T follicular helper cell (primary cell): ENCODE data around the gene WDR77.

Source experiments
- DNase-seq: peaks from one replicate; pipeline ENCODE4 v3.0.0-alpha.2; 2020; ENCODE audit warnings: low read depth
- total RNA-seq, 2 experiments: gene quantifications; one replicate each; lab custom pipeline; 2026; lab: John Stamatoyannopoulos, UW

The WDR77 gene
- 32.9 to 67.8 reads per million in 2 experiments for total RNA-seq

DNA sequence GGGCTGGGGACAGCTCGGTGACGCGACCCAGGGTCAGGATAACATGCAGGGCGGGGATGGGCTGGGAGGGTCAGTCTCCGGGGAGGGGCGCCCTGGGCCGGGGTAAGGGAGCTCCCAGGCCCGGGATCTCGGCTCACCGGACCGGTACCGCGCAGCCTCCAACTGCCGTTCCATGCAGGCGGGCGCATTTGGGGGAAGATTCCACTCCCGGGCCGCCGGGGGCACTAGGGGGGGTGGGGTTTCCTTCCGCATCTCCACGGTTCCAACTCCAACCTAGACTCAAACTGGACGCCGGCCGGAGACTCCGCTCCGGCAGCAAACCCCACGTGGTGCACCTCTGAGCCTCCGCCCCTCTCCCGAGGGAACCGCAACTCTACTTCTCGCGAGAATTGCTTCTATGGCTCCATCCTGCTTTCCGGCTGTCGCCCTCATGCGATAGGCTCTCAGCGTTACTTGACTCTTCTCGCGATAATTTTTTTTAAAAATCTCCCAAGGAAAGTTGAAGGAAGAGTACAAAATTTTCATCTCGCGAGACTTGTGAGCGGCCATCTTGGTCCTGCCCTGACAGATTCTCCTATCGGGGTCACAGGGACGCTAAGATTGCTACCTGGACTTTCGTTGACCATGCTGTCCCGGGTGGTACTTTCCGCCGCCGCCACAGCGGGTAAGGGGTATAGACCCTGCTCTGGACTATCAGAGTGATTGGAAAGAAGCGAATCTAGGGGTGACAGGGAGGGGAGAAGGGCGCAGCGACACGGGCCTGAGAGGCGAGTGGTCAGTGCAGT, at the start of gene WDR77, which contains the start of gene ATP5PB:
Gene WDR77, minus strand, starts transcription at position 339 of the 785 bp plus-strand sequence. Its CDS starts 87 bp downstream, at position 252.
Gene ATP5PB, plus strand, starts transcription at position 547 of the 785 bp plus-strand sequence. Its CDS starts 78 bp downstream, at position 625.
- peak; percentile 84 for DNase-seq

DNA sequence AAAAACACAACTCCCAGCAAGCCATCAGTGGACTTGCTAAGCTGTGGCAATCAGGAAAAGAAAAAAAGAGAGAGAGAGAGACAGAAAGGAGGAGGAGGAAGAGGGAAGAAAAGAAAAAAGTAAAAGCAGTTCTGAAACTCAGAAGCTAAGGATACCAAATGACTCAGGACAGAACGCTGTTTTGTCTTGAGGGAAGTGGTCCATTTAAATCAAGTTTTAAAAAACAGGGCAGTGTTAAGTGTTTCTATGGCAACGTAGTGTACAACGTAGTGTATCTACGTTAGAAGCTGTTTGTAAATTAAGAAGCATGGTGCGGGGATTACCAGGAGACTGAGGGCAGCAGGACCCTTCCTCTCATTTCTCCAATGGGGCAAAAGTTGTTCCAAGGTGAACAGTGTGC, 48.5 kb upstream of the WDR77 start:
- no peak for DNase-seq

DNA sequence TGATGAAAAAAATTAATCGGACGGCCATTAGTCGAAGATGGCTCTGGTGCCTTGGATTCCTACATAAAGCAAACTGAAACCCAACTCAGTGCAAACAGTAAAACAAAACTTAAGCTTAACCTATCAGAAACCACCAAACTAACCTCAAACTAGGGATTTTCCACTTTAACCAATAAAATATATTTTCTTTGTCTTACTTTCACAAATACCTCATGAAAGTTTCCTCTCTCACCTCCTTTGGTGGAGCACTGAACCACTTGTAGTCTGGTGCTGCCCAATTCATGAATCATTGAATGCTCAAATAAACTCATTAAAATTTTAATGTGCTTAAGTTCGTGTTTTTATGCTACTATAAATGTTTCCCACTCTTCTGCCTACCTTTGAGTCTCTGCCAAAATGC, 47.3 kb upstream of the WDR77 start:
- DNase-seq, result no peak

DNA sequence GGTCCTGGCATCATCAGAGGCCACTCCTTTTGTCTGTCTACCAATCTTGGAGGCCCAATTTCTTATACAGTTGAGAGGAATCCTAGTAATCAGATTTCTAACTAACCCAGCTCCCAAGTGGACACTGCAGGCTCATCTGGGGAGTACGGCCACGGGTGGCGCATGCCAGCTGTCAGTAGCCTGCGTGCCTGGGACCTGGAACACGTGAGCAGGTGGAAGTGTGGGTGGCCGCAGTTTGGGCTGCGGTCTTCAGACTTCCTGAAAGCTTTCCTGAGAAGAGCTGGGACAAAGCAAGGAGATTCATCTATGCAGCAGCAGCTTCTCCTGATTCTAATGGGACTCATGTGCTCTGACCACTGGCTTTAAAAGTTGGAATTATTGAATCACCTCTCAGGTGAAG, 42.0 kb upstream of the WDR77 start:
- DNase-seq, result no peak

DNA sequence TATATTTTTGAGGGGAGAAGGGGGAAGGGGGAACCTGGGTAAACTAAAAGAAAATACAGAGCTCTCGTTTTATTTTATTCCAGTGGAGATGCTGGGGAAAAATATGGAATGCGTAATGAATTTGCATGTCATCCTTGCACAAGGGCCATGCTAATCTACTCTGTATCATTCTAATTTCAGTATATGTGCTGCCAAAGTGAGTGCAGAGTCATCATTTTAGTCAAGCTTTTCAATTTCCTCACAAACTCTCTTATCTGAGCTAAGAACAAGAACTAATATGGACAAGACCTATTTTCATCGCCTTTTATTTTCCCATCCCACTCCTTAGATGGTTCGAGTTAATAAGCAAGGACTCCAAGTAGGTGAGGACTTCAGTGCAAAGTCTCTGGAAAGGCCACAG, 41.2 kb upstream of the WDR77 start:
- DNase-seq, result no peak

DNA sequence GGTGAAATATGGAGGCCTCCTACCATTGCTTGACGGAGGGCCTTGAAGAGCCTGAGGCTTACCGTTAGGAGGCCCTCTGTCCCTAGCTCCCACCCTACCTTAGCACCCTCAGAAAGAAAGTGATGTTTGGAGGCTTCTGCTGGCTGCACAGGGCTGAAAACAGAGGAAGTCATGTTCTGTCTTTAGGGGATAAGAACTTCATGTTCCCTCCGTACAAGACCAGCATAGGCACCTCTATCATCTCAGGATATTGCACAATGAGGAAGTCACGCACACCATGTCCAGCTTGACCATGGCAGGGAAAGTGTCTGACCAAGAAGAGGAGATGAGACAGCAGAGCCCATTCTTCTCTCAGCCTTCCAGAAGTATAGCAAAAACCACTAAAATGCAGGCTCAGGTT, 40.5 kb upstream of the WDR77 start:
- no peak for DNase-seq

DNA sequence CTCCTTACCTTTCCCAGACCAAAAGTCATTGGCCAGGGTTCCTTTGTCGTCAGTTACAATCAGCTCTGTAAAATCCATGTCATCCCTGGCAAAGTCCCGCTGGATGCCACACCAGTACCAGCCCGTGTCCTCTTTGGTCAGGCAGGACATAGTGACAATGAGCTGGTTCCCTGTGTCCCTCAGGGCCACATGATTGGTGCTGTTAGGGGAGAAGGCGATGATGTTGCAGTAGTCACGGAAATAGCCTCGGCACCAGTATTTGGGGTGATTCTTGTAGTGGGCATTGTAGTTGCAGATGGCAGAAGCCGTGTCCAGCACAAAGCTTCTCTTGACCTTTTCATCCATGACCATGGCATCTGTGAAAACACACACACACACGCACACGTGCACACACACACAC, 39.6 kb upstream of the WDR77 start:
- DNase-seq, result no peak

DNA sequence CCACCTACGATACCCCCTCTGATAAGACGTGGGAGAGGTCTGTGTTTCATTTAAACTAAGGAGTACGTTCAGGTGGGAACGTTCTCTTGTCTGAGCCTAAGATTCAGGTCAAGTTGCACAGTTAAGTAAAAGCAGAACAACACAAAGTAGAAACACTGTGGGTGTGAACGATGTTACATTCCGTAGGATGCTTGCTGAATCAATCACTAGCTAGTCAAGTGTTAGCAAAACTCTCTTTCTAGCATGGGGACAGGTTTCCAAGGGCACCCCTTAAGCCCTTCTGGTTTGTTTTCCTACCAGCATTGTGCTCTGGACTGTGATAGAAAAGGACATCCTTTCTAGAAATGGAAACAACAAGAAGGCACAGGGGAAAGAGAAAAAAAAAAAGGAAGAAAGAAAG, 38.1 kb upstream of the WDR77 start:
- DNase-seq, result no peak

DNA sequence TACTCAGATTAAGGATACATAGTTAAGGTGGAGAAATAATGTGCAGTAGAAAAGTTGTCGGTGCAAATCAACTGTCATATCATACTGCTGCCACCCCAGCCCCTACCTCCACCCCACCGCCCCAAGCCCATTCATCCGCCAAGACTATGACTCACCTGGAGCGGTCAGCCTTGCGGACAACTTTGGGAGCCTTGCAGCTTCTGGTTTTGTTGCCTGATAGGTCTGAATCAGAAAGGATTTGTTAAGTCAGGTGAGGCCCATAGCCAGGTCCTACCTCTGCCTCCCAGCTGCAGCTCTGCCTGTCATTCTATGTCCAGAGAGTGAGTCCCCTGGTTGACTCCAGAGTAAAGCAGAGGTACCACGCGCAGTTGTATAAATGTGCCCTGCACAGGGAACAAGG, 37.4 kb upstream of the WDR77 start:
- no peak for DNase-seq

DNA sequence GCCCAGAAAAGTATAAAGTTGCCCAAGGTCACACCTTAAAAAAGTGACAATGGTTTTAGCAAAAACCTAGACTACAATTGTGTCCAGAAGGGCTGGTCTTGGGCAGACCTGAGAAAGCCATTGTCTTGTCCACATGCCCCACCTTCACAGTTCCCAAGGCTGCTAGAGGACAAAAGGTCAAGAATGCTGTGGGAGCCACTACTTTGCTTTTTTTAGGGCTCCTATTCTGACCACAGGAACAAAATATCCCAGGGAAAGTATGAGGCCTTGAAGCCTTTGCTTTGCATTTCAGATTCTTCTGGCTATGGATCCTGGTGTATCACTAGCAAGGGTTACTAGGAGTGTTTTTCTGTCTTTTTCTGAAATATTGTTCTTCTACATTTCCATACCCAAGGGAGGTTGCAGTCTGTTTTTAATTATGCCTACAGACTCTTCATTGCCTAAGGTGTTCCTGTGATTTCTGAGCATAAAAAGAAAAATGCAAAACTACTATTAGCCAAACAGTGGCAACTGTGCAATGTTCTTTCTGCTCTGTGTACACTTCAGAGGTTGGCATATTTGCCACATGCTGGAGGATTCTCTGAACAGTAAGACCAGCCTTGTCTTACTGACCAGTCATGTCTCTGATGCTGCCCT, 35.5 kb upstream of the WDR77 start:
- no peak for DNase-seq

DNA sequence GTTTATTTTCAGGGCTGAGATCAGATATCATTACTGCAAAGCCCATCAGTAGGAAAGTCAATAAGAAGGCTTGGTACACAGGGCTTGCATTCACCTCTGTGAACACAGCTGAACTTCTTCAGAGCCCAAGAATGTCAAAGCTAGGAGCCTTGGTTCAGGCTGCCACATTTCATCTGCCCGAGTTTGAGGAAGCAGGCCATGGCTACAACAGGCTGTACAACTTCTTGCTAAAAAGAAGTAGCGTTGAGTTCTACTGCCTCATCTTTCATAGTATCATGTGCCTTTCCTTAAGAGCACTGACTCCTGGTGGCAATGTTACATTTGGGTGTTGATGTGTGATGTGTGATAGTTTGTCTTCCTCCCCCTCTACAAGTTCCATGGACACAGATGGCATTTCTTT, 34.8 kb upstream of the WDR77 start:
- no peak for DNase-seq

DNA sequence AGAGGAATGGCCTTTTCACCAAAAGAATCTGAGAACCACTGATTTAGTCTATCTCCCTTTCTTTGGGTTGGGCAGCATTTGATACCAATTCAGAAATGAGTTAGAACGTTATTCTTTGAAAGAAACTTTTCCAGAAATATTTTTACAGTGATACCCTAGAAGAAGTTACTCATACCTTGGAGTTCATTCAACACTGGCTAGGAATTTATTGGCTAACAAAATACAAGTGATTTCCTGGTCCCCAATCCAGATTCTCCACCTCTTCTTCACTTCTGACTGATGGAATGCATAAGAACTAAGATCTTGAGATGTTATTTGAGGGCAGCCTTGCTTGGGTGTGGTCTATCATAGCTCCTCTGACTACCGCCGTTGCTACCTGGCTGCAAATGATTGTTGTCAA, 34.1 kb upstream of the WDR77 start:
- DNase-seq, result no peak

DNA sequence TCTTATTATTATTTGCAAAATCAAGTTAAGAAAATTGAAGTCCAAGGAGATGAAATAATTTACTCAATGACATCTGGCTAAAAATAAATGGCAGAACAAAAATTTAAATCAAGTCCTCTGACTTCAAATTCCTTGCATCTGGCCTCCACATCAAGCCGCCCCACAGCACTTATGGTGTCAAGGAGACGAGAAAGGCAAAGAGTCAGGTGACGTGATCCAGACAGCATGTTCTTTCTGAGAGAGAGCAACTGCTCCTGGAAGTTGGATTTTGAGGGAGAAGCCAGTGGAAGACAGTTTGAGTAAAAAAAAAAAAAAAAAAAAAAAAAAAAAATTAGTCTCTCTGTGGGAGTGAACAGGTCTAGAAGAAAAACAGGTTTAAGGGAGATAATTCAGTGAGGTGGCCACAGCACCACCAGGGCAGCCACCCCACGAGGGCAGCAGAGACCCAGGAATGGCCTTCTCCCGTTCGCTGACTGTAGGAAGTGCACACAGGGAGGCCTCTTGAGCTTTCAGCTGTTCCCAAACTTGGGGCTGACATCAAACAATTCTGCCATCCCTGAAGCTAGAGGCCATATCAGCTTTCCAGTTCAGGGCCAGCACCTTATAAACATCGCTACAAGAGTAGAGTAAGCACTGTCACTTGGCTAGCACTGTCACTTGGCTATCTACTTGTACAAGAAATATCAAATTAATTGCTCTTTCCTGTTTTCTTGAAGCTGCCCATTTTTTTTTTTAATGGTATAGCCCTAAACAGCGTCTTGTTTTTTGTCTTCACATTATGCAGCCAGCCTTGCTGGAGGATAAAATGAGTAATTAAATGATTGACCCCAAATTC, 32.5 kb upstream of the WDR77 start:
- peak; percentile 12 for DNase-seq

DNA sequence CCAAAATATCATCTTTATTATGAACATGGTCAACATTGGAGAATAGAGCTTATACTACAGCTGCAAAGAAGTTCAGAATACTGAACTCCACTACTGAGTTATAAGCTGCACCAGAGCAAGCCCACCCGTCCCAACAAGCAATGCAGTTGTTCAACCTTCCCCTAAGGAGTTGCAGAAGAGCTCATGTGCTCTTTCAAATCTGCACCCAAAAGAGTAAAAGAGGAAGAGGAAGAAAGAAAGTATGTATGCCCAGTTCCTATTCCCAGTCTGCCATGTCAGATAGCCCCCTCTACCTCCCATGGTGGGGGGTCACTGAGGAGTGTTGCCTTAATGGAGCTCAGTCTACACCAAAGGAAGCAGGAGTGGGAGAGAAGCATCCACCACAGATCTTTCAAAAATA, 31.6 kb upstream of the WDR77 start:
- DNase-seq, result no peak

DNA sequence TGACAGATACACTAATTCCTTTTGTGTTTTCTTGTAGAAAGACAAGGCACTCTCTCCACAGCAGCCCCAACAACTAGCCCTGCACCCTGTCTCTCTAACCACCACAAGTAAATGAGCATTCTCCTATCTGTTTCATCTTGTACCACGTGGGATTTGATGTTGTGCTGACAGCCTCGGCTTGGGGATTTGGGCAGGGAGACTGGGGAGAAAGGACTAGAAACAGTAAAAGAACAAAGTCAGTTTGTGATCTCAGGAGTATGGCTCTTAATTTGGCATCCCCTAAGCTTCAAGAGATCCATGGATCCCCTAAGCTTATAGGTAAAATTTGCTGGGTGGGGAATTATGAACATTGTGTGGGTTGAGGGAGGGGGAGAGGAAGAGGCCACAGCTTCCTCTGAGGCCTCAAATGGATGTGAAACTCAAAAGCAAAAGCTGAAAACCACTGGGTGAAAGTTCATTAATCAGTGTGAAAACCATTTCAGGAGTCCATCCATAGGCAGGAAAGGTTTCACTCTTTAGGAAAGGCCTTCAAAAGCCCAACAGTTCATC, 27.8 kb upstream of the WDR77 start:
- DNase-seq, result peak; percentile 19

DNA sequence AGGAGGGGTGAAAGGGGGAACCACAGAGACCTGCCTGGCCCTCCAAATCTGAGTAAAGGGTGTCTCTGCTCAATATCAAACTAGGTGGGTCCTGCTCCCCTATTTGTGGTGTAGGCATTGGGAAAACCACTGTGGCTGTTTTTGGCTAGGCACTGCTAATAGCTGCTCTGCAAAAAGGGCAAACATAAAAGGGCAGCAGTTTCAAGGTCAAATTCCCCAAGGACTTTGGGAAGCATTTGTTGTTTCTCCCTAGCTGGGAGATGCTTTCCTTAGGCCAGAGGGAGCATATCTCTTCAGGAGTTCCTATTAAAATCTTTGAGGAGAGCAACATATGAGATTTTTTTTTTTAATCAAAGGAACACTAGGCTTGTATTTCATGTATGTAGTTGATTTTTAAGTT, 27.2 kb upstream of the WDR77 start:
- no peak for DNase-seq

DNA sequence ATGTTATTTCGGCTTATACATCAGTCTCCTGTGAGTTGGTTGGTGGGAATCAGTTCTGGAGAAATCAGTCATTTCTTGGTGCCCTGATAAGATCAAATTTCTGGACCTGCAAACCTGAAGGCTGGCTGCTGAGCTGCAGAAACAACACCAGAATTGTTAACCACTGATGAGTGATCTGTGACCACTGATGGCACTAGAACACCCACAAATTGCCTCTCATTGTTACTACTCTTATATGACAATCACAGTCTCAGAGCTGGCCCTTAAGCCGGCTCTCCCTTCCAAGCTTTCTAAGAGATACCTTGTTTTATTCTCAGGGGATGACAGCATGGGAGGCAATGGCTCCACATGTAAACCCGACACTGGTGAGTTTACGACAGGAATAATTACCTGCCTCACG, 26.6 kb upstream of the WDR77 start:
- no peak for DNase-seq

DNA sequence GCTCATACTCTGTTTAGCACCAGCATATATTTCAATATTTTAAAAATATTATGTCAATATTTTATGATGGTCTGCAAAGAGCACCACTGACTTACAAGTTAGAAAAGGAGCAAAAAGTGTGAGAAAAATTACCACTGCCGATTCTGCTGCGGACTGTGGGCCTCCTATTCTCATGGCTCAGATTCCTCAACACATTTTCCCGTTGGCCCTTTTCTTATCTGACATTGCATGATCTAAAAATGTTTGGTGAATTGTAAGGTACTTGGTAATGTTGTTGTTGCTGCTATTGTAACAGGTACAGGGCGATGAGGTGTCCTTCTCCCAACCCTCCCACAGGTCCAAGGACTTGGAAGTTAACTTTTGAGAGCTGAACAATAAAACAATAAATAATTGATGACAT, 25.5 kb upstream of the WDR77 start:
- no peak for DNase-seq

DNA sequence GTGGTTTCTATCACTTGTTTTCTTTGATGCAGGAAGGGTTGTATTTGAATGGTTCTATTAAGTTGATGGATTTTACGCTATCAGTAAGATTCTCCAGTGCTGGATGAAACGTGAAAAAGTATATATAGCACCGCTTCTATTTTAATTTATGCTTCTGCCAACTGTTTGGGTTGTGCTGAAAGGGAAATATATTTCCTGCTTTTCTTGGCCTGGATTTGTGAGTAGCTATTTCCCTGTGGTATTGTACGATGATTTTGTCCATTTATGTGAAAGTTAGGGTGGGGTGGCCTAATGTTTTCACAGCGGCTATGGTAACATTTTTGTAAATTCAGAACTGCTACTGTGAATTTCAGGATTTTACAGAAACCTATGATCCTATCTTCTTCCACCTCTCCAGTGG, 25.1 kb upstream of the WDR77 start:
- no peak for DNase-seq

DNA sequence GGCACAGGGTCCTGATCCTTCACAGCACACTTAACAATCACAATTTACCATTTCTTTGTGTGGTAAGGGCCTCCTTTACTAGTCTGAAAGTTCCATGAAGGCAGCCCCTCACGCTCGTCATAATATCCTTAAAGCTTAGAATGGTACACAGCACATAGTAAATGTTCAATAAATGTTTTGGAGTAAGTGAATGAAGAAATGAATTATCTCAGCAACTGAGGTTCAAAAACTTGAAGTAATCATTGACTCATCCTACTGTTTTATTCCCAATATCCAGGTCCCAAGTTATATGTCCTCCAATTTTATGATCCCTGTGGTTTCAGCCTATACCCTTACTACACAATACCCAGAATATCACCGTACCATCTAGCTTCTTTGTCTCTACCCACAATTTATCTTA, 22.5 kb upstream of the WDR77 start:
- no peak for DNase-seq

DNA sequence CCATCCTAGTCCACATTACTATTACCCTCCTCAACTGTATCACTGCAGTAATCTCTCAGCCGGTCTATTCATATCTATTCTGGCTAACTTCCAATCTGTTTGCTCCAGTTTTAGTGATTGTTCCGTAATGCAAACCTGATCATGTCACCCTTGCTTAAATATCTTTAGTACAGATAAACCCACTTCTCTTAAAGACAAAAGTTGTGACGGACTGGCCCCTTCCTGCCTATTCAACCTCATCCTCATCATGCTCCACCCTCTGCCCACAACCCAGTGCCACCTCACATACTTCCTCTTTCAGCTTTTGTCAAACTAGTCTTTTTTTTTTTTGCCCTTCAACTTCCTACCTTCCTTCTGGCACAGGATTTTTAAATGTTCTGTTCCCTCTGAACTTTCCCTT, 22.0 kb upstream of the WDR77 start:
- DNase-seq, result peak; percentile 65

DNA sequence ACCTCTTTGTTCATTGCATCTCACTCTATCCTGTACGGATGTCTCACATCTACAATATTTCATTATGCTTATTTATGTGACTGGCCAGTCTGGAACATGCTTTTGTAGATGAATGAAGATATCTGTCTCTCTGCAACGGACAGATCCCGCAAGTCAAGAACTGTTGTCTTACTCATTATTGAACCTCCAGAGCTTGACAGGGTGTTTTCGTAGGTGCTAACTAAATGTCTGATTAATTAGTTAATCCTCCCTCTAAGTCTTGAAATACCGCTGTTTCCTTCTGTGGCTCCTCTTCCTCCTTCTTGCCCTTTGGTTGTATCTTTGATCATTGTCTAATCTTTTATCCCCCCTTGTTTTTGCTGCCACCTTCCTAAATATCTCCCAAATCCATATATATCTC, 21.5 kb upstream of the WDR77 start:
- DNase-seq, result no peak
